ENCODE measurements around the gene COL4A3.

GRCh38 chr2:227230151-227230550 lies 65.7 kb downstream of the COL4A3 start:
- TF ChIP-seq MYC (IDR thresholded peaks at IDR 0.05; ENCODE audit: low read depth, low read length) (no peak), CTCF (IDR thresholded peaks at IDR 0.05; ENCODE audit: low read depth, low read length) (no peak)
